ENCODE results near the gene FAM228A. TPM values are rescaled to one million over a fixed set of nuclear protein-coding genes. Genes with fewer than 3 reads are reported as not detected.

FAM228A gene
- total and polyA plus RNA-seq, 2 of the 4 experiments (the other 2 are of a cell fraction), result not detected

GRCh38 chr2:24208490-24208889 lies 33.6 kb downstream of the FAM228A start:
- no peak overlapping the region for H3K14ac ChIP-seq (replicated peaks; ENCODE audit: low read depth, low read length)
- TF ChIP-seq RAD21 (IDR thresholded peaks at IDR 0.05; ENCODE audit: low read length) (no peak), BHLHE40 (IDR thresholded peaks at IDR 0.05; ENCODE audit: low read depth, low read length) (no peak), MAZ (IDR thresholded peaks at IDR 0.05; ENCODE audit: borderline replicate concordance, low read depth, low read length) (no peak), POLR2A (IDR thresholded peaks at IDR 0.05; ENCODE audit: low read depth, low read length) (no peak), CTCF (conservative IDR thresholded peaks at IDR 0.05; ENCODE audit: low read depth, low read length) (no peak)
- no peak overlapping the region for H2AK9ac ChIP-seq (replicated peaks; ENCODE audit: low read depth, low read length, poor library complexity)
- no peak overlapping the region for H3K9ac ChIP-seq (ENCODE audit: low read depth, low read length)
- no peak overlapping the region for H3K18ac ChIP-seq (ENCODE audit: low read depth, low read length)
- H3K27me3 ChIP-seq (ENCODE audit: control insufficient read depth, insufficient read depth, low read length), result no peaks in the 10 kb centered on the region
- H2BK5ac ChIP-seq (ENCODE audit: low read depth, low read length, poor library complexity, severe bottlenecking), result no peak overlapping the region
- no peak for DNase-seq
- intact Hi-C loops (cut with micrococcal nuclease) (no loop called here), dilution Hi-C loops (cut with HindIII; ENCODE audit: low sequenced_read_pairs, unreplicated experiment) (no loop called here), in situ Hi-C loops (cut with MboI; ENCODE audit: low sequenced_read_pairs) (no loop called here)
- H4K20me1 ChIP-seq (ENCODE audit: insufficient read depth, low read length), result no peaks in the 10 kb centered on the region; the same call in 1 of the 2 replicates
- no peaks in the 10 kb centered on the region for H3K4me1 ChIP-seq (ENCODE audit: control insufficient read depth, insufficient read depth, low read length)
- H2AK5ac ChIP-seq (ENCODE audit: low read depth, low read length), result no peak overlapping the region
- H2BK20ac ChIP-seq (ENCODE audit: low read depth, low read length), result no peak overlapping the region
- no peak overlapping the region for H2BK120ac ChIP-seq (ENCODE audit: low read depth, low read length)
- no peak overlapping the region for H2AFZ ChIP-seq (replicated peaks; ENCODE audit: low read length, poor library complexity)
- BruUV-seq (replicated peaks), result no TSS peak
- no peak overlapping the region for H4K5ac ChIP-seq (ENCODE audit: low read depth, low read length)
- H3K9me3 ChIP-seq (ENCODE audit: control insufficient read depth, insufficient read depth, low read length), result no peaks in the 10 kb centered on the region
- H3K9me1 ChIP-seq (ENCODE audit: insufficient read depth, low read length), result no peaks in the 10 kb centered on the region; the same call in 1 of the 2 replicates
- no peak overlapping the region for H3K4me2 ChIP-seq (ENCODE audit: low read depth, low read length)
- H3K4ac ChIP-seq (ENCODE audit: low read depth, low read length), result no peak overlapping the region
- H3K23ac ChIP-seq (ENCODE audit: low read depth, low read length), result no peak overlapping the region
- H3K79me1 ChIP-seq (ENCODE audit: low read depth in 1 of 2, low read length in 2 of 2), result no peaks in the 10 kb centered on the region
- no peak overlapping the region for H3K27ac ChIP-seq (ENCODE audit: insufficient read depth, low read length)
- ATAC-seq (ENCODE audit: low read depth), result no peak
- POLR2A ChIA-PET (ENCODE audit: unreplicated experiment), result no interaction called here
- no peak overlapping the region for H2BK15ac ChIP-seq (ENCODE audit: low read depth, low read length)
- no peak overlapping the region for H3K56ac ChIP-seq (ENCODE audit: extremely low read depth, insufficient read depth, low read length)
- CTCF ChIA-PET, result no interaction called here
- no peak overlapping the region for H4K91ac ChIP-seq (ENCODE audit: insufficient read depth, low read depth, low read length)
- no peak overlapping the region for H3K4me3 ChIP-seq (ENCODE audit: insufficient read depth, low read depth, low read length)
- H3K36me3 ChIP-seq (ENCODE audit: control insufficient read depth, insufficient read depth, low read length), result peaks cover 42% of the 10 kb centered on the region
- WGBS, 2 experiments (ENCODE audit: extremely low coverage in 2 of 2, insufficient read length in 1 of 2), result 93% methylated on average over 9 of the region's 16 CpGs; no CpG with 5 or more reads in 1 of the 2 experiments
- H4K8ac ChIP-seq (ENCODE audit: low read depth in 2 of 2, low read length in 2 of 2), result no peak overlapping the region
